GM12873 (cell line): ENCODE measurements around the gene ARHGAP6.

Experiments used
- CTCF ChIP-seq: IDR thresholded peaks from 2 replicates; pipeline ENCODE4 v1.5.1; 2012; ENCODE audit warnings: low read depth, mild to moderate bottlenecking, moderate library complexity, low read length, control low read depth; ENCODE audit not compliant: insufficient read depth; ENCODE audit errors: missing control alignments

ARHGAP6 gene

GRCh38 chrX:11403631-11404030, 262.1 kb downstream of the ARHGAP6 start:
- TF ChIP-seq CTCF, result no peak

- TF ChIP-seq CTCF, result no peak
Observed at GRCh38 chrX:11401966-11402365, 263.8 kb downstream of the ARHGAP6 start.

- TF ChIP-seq CTCF, result no peak
Observed at GRCh38 chrX:11399489-11400094, 266.1 kb downstream of the ARHGAP6 start.

- no peak for TF ChIP-seq CTCF
Observed at GRCh38 chrX:11398785-11399184, 266.9 kb downstream of the ARHGAP6 start.

GRCh38 chrX:11398139-11398538, 267.6 kb downstream of the ARHGAP6 start:
- no peak for TF ChIP-seq CTCF

- TF ChIP-seq CTCF, result no peak
Observed at GRCh38 chrX:11397680-11398079, 268.0 kb downstream of the ARHGAP6 start.

- no peak for TF ChIP-seq CTCF
Observed at GRCh38 chrX:11395859-11396258, 269.9 kb downstream of the ARHGAP6 start.
